GM18867 (cell line): ENCODE data around the gene SMTN.
"Not testable (repeated sequence)": the region's sequence is repeated elsewhere in the genome, so short reads cannot be mapped to it uniquely, and the experiment has no call there.

ENCODE experiments used
- ATAC-seq: cut with Tn5 transposase; IDR thresholded peaks from one replicate; pipeline ENCODE4 v1.9.1; 2021; ENCODE audit warnings: mild to moderate bottlenecking, moderate library complexity; ENCODE audit not compliant: unreplicated experiment

Gene SMTN

GRCh38 chr22:31080848-31081649, at the start of gene SMTN:
Gene SMTN (plus strand): TSS chr22:31081318. CDS start chr22:31083259, 1,941 bp downstream.
- ATAC-seq, result peak; percentile 63

- ATAC-seq, result no peak
Observed at GRCh38 chr22:31036671-31037550, 44.2 kb upstream of the SMTN start.

- ATAC-seq, result no peak
Observed at GRCh38 chr22:31038686-31039085, 42.4 kb upstream of the SMTN start.

GRCh38 chr22:31039393-31039792, 41.7 kb upstream of the SMTN start:
- no peak for ATAC-seq

GRCh38 chr22:31040542-31041398, 40.3 kb upstream of the SMTN start:
- ATAC-seq, result no peak

- no peak for ATAC-seq
Observed at GRCh38 chr22:31044262-31044861, 36.8 kb upstream of the SMTN start.

GRCh38 chr22:31045900-31046538, 35.1 kb upstream of the SMTN start:
- ATAC-seq, result no peak

- no peak for ATAC-seq
Observed at GRCh38 chr22:31046539-31047226, 34.4 kb upstream of the SMTN start.

- ATAC-seq, result no peak
Observed at GRCh38 chr22:31048570-31048969, 32.5 kb upstream of the SMTN start.

- ATAC-seq, result no peak
Observed at GRCh38 chr22:31049815-31050420, 31.2 kb upstream of the SMTN start.

GRCh38 chr22:31055117-31055634, 25.9 kb upstream of the SMTN start:
- no peak for ATAC-seq

GRCh38 chr22:31055635-31056159, 25.4 kb upstream of the SMTN start:
- ATAC-seq, result no peak

GRCh38 chr22:31056986-31057599, 24.0 kb upstream of the SMTN start:
- ATAC-seq, result no peak

- ATAC-seq, result not testable (repeated sequence)
Observed at GRCh38 chr22:31059663-31060062, 21.5 kb upstream of the SMTN start.

GRCh38 chr22:31062566-31063230, 18.4 kb upstream of the SMTN start:
- no peak for ATAC-seq

- no peak for ATAC-seq
Observed at GRCh38 chr22:31064369-31064768, 16.7 kb upstream of the SMTN start.

- ATAC-seq, result no peak
Observed at GRCh38 chr22:31068970-31069369, 12.1 kb upstream of the SMTN start.
